ENCODE results near the gene CSNK2A1. TPM values are rescaled to one million over a fixed set of nuclear protein-coding genes. Genes with fewer than 3 reads are reported as not detected.
A peak's percentile ranks its signal among the peaks of the same experiment; 100 is the strongest.

CSNK2A1 gene
- polyA plus RNA-seq, 4 donors = 24.0 to 107 (median 33.8) TPM

DNA sequence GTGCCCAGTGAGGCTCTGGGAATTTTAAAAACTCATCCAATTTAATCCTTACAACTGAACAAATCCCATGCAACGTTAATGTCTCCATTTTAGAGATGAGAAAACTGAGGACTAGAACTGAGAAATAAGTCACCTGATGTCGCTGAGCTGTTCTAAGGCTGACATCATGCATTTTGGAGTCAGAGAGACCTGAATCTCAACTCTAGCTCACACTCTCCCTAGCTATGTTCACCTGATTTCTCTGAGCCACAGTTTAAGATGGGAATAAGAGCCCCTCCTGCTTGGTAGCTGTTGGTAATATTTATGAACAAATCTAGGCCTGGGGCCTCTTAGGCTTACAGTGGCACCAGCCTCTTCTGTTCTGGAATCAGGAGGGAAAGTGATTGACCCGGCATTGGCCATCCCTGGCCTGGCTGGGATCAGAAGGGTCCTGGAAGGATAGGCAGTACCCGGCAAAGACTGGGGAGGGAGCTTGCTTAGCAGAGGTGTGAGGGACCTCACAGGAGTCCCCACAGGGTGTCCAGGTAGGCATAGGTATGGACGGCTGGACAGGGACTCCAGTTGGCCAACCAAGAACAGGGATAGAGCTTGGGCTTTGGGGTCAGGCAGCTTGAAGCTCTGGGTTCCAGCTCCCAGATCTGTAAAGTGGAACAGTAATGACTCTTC lies 18.8 kb upstream of the CSNK2A1 start:
- H3K27me3 ChIP-seq (ENCODE audit: control insufficient read depth in 3 of 3, insufficient read depth in 3 of 3, low read length in 3 of 3) = peaks cover 0 to 9% (median 0%) of the 10 kb centered on the region in 3 donors
- WGBS, 3 donors = 68 to 77% (median 73%) methylated on average over 5 of the region's 5 CpGs
- H3K4me3 ChIP-seq (ENCODE audit: low read depth in 1 of 3, low read length in 3 of 3) = no peak overlapping the region
- H3K9me3 ChIP-seq (ENCODE audit: control insufficient read depth in 2 of 2, insufficient read depth in 1 of 2, low read depth in 1 of 2, low read length in 1 of 2) = no peaks in the 10 kb centered on the region
- no peaks in the 10 kb centered on the region for H3K36me3 ChIP-seq (ENCODE audit: control insufficient read depth in 3 of 3, insufficient read depth in 2 of 3, low read depth in 1 of 3, low read length in 3 of 3)
- no peak overlapping the region for H3K27ac ChIP-seq (ENCODE audit: low read depth in 1 of 3, low read length in 2 of 3)
- no peaks in the 10 kb centered on the region for H3K4me1 ChIP-seq (ENCODE audit: control insufficient read depth in 3 of 3, insufficient read depth in 2 of 3, low read depth in 1 of 3, low read length in 2 of 3)
- no peak for DNase-seq
- FAIRE-seq = no peak

DNA sequence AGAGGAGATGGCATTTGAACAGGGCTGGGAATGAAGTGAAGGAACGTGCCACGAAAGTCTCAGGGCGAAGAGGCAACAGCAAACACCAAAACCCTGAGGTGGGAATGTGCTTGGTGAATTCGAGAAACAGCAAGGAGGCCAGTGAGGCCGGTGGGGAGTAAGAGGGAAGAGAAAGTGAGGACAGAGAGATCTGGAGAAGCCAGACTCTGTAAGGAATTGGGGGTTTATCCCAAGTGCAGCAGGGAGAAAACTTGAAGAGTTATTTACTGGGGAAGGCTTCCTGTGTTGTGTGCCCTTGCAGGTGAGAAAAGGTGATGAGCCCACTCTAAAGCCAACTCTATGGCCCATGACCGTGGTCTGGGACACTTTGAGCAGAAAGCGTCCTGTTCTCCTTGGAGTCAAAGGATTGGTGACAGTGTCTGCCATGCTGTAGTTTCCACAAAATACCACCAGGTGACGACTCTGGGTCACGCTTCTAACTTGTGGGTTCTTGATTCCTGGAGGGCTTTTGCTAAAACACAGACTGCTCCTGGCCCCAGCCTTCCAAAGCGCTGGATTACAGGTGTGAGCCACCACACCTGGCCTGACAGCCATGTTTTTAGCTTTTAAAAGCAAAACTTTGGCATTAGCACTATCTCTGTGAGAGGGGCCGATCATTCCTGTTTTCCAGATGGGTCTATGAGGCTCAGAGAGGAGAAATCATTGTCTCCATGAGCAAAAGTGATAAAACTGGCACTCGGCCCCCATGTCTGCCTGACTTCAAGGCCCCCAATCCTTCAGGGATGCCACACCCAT lies 18.0 kb upstream of the CSNK2A1 start:
- no peaks in the 10 kb centered on the region for H3K9me3 ChIP-seq (ENCODE audit: control insufficient read depth in 2 of 2, insufficient read depth in 1 of 2, low read depth in 1 of 2, low read length in 1 of 2)
- peaks cover 0 to 4% (median 0%) of the 10 kb centered on the region in 3 donors for H3K27me3 ChIP-seq (ENCODE audit: control insufficient read depth in 3 of 3, insufficient read depth in 3 of 3, low read length in 3 of 3)
- 29 to 37% (median 30%) methylated on average over 12 of the region's 12 CpGs for WGBS, 3 donors
- no peaks in the 10 kb centered on the region for H3K4me1 ChIP-seq (ENCODE audit: control insufficient read depth in 3 of 3, insufficient read depth in 2 of 3, low read depth in 1 of 3, low read length in 2 of 3)
- no peak overlapping the region for H3K4me3 ChIP-seq (ENCODE audit: low read depth in 1 of 3, low read length in 3 of 3)
- no peaks in the 10 kb centered on the region for H3K36me3 ChIP-seq (ENCODE audit: control insufficient read depth in 3 of 3, insufficient read depth in 2 of 3, low read depth in 1 of 3, low read length in 3 of 3)
- DNase-seq (peak; percentile 73 to 78), FAIRE-seq (no peak)
- no peak overlapping the region for H3K27ac ChIP-seq (ENCODE audit: low read depth in 1 of 3, low read length in 2 of 3)

DNA sequence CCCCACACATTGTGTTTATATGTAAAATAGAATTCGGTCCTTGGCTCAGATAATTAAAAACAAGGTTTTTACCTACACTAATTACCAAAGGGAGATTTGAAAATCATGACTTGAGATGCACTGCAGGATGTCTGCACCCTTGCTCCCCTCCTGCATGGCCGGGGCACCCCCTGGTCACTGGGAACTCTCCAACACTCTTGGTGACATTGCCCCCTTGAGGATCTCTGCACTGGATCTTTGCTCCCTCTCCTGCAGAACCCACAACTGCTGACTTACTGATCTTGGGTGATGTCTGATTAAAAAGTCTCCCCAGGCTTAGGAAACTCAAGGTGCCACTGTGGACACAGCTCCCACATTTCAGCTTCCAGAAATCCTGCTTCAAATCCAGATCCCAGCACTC lies 17.1 kb upstream of the CSNK2A1 start:
- FAIRE-seq = no peak
- H3K27me3 ChIP-seq (ENCODE audit: control insufficient read depth in 3 of 3, insufficient read depth in 3 of 3, low read length in 3 of 3) = peaks cover 0 to 4% (median 0%) of the 10 kb centered on the region in 3 donors
- no peak overlapping the region for H3K27ac ChIP-seq (ENCODE audit: low read depth in 1 of 3, low read length in 2 of 3)
- H3K4me1 ChIP-seq (ENCODE audit: control insufficient read depth in 3 of 3, insufficient read depth in 2 of 3, low read depth in 1 of 3, low read length in 2 of 3) = peaks cover 0 to 7% (median 0%) of the 10 kb centered on the region in 3 donors
- H3K4me3 ChIP-seq (ENCODE audit: low read depth in 1 of 3, low read length in 3 of 3) = no peak overlapping the region
- no peak for DNase-seq
- 38 to 47% (median 40%) methylated on average over 2 of the region's 2 CpGs for WGBS, 3 donors
- H3K36me3 ChIP-seq (ENCODE audit: control insufficient read depth in 3 of 3, insufficient read depth in 2 of 3, low read depth in 1 of 3, low read length in 3 of 3) = no peaks in the 10 kb centered on the region
- no peaks in the 10 kb centered on the region for H3K9me3 ChIP-seq (ENCODE audit: control insufficient read depth in 2 of 2, insufficient read depth in 1 of 2, low read depth in 1 of 2, low read length in 1 of 2)

GRCh38 chr20:558117-558516 lies 14.5 kb upstream of the CSNK2A1 start:
- FAIRE-seq (no peak), DNase-seq (no peak)
- 71 to 82% (median 72%) methylated on average over 3 of the region's 3 CpGs for WGBS, 3 donors
- no peaks in the 10 kb centered on the region for H3K36me3 ChIP-seq (ENCODE audit: control insufficient read depth in 3 of 3, insufficient read depth in 2 of 3, low read depth in 1 of 3, low read length in 3 of 3)
- no peak overlapping the region for H3K4me3 ChIP-seq (ENCODE audit: low read depth in 1 of 3, low read length in 3 of 3)
- peaks cover 0 to 4% (median 0%) of the 10 kb centered on the region in 3 donors for H3K27me3 ChIP-seq (ENCODE audit: control insufficient read depth in 3 of 3, insufficient read depth in 3 of 3, low read length in 3 of 3)
- no peaks in the 10 kb centered on the region for H3K9me3 ChIP-seq (ENCODE audit: control insufficient read depth in 2 of 2, insufficient read depth in 1 of 2, low read depth in 1 of 2, low read length in 1 of 2)
- peaks cover 0 to 12% (median 0%) of the 10 kb centered on the region in 3 donors for H3K4me1 ChIP-seq (ENCODE audit: control insufficient read depth in 3 of 3, insufficient read depth in 2 of 3, low read depth in 1 of 3, low read length in 2 of 3)
- no peak overlapping the region for H3K27ac ChIP-seq (ENCODE audit: low read depth in 1 of 3, low read length in 2 of 3)

DNA sequence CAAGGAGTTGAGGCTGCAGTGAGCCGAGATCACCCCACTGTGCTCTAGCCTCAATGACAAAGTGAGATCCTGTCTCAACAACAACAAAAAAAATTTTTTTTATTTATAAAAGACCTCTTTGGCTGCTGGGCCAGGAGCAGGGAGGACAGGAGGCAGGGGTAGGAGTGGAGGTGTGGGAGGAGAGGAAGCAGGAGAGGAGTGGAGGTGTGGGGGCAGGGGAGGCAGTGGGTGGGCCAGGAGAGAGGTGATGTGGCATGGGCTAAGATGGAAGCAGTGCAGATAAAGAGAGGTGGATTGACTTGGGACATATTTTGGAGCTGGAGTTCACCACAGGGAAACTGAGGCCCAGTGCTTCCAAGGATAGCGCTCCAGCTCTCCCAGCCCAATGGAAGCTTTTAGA lies 13.4 kb upstream of the CSNK2A1 start:
- FAIRE-seq = no peak
- Histone ChIP-seq H3K36me3 (ENCODE audit: control insufficient read depth in 3 of 3, insufficient read depth in 2 of 3, low read depth in 1 of 3, low read length in 3 of 3) (no peaks in the 10 kb centered on the region), H3K9me3 (ENCODE audit: control insufficient read depth in 2 of 2, insufficient read depth in 1 of 2, low read depth in 1 of 2, low read length in 1 of 2) (no peaks in the 10 kb centered on the region), H3K4me1 (ENCODE audit: control insufficient read depth in 3 of 3, insufficient read depth in 2 of 3, low read depth in 1 of 3, low read length in 2 of 3) (peaks cover 0 to 12% (median 0%) of the 10 kb centered on the region in 3 donors), H3K4me3 (ENCODE audit: low read depth in 1 of 3, low read length in 3 of 3) (no peak overlapping the region), H3K27ac (ENCODE audit: low read depth in 1 of 3, low read length in 2 of 3) (no peak overlapping the region), H3K27me3 (ENCODE audit: control insufficient read depth in 3 of 3, insufficient read depth in 3 of 3, low read length in 3 of 3) (peaks cover 0 to 4% (median 0%) of the 10 kb centered on the region in 3 donors)
- WGBS, 3 donors = 93 to 94% (median 93%) methylated on average over 2 of the region's 2 CpGs
- DNase-seq = no peak

GRCh38 chr20:555976-556385 lies 12.4 kb upstream of the CSNK2A1 start:
- no peak overlapping the region for H3K27ac ChIP-seq (ENCODE audit: low read depth in 1 of 3, low read length in 2 of 3)
- H3K36me3 ChIP-seq (ENCODE audit: control insufficient read depth in 3 of 3, insufficient read depth in 2 of 3, low read depth in 1 of 3, low read length in 3 of 3) = no peaks in the 10 kb centered on the region
- no peak overlapping the region for H3K4me3 ChIP-seq (ENCODE audit: low read depth in 1 of 3, low read length in 3 of 3)
- DNase-seq (peak; percentile 70 to 87), FAIRE-seq (no peak)
- peaks cover 0 to 12% (median 0%) of the 10 kb centered on the region in 3 donors for H3K4me1 ChIP-seq (ENCODE audit: control insufficient read depth in 3 of 3, insufficient read depth in 2 of 3, low read depth in 1 of 3, low read length in 2 of 3)
- WGBS, 3 donors = 6 to 39% (median 32%) methylated on average over 6 of the region's 6 CpGs
- H3K9me3 ChIP-seq (ENCODE audit: control insufficient read depth in 2 of 2, insufficient read depth in 1 of 2, low read depth in 1 of 2, low read length in 1 of 2) = no peaks in the 10 kb centered on the region
- no peaks in the 10 kb centered on the region for H3K27me3 ChIP-seq (ENCODE audit: control insufficient read depth in 3 of 3, insufficient read depth in 3 of 3, low read length in 3 of 3)

GRCh38 chr20:550611-551010 lies 7.0 kb upstream of the CSNK2A1 start:
- no peaks in the 10 kb centered on the region for H3K27me3 ChIP-seq (ENCODE audit: control insufficient read depth in 3 of 3, insufficient read depth in 3 of 3, low read length in 3 of 3)

DNA sequence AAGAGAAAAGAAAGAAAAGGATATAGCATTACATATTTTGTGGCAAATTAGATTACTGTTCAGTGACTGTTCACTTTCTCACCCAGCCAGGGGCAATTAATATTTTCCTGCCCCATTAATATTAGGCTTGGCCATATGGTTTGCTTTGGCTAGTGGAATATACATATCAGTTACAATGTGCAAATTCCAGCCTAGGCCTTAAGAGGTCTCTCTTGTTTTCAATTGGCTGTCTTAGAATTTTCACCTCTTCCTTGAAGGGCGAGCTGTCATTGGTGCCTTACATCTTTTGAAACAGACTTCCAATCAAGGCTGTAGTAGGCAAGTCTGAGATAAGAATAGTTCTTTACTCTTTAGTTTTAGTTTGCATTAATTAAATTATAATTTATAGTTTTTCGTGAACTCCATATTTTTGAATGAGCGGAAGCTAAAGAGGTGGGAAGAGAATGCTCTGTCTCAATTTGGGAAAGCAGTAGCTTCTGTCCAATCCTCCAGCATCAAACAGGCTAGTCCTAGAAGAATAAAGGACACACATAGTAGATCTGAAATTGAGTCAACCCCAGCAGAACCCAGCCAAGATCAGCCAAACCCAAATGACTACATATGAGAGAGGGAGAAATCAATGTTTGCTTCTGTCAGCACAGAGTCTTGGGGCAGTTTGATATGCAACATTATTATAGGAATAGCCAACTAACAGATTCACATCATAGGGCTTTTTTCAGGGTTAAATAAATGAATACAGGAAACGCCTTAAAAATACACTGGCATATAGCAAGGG lies 6.3 kb upstream of the CSNK2A1 start:
- Histone ChIP-seq H3K4me1 (ENCODE audit: control insufficient read depth in 3 of 3, insufficient read depth in 2 of 3, low read depth in 1 of 3, low read length in 2 of 3) (no peaks in the 10 kb centered on the region), H3K27ac (ENCODE audit: low read depth in 1 of 3, low read length in 2 of 3) (no peak overlapping the region), H3K36me3 (ENCODE audit: control insufficient read depth in 3 of 3, insufficient read depth in 2 of 3, low read depth in 1 of 3, low read length in 3 of 3) (no peaks in the 10 kb centered on the region), H3K4me3 (ENCODE audit: low read depth in 1 of 3, low read length in 3 of 3) (no peak overlapping the region), H3K9me3 (ENCODE audit: control insufficient read depth in 2 of 2, insufficient read depth in 1 of 2, low read depth in 1 of 2, low read length in 1 of 2) (no peaks in the 10 kb centered on the region), H3K27me3 (ENCODE audit: control insufficient read depth in 3 of 3, insufficient read depth in 3 of 3, low read length in 3 of 3) (no peaks in the 10 kb centered on the region)
- DNase-seq = no peak
- 88 to 92% (median 90%) methylated on average over 4 of the region's 4 CpGs for WGBS, 3 donors
- no peak for FAIRE-seq

More at GRCh38 chr20:550611-551010, 7.0 kb upstream of the CSNK2A1 start:
- no peak overlapping the region for H3K27ac ChIP-seq (ENCODE audit: low read depth in 1 of 3, low read length in 2 of 3)
- 71 to 87% (median 81%) methylated on average over 7 of the region's 7 CpGs for WGBS, 3 donors
- H3K4me1 ChIP-seq (ENCODE audit: control insufficient read depth in 3 of 3, insufficient read depth in 2 of 3, low read depth in 1 of 3, low read length in 2 of 3) = peaks cover 0 to 4% (median 0%) of the 10 kb centered on the region in 3 donors
- FAIRE-seq (no peak), DNase-seq (no peak)
- no peaks in the 10 kb centered on the region for H3K9me3 ChIP-seq (ENCODE audit: control insufficient read depth in 2 of 2, insufficient read depth in 1 of 2, low read depth in 1 of 2, low read length in 1 of 2)
- H3K36me3 ChIP-seq (ENCODE audit: control insufficient read depth in 3 of 3, insufficient read depth in 2 of 3, low read depth in 1 of 3, low read length in 3 of 3) = no peaks in the 10 kb centered on the region
- no peak overlapping the region for H3K4me3 ChIP-seq (ENCODE audit: low read depth in 1 of 3, low read length in 3 of 3)
